Fibroblast of villous mesenchyme (primary cell): Measurements from ENCODE around the gene DNAJC8. TPM values are rescaled to one million over a fixed set of nuclear protein-coding genes. Genes with fewer than 3 reads are reported as not detected.

Experiments used
- DNase-seq: peaks from one replicate; pipeline ENCODE4 v3.0.0-alpha.2; 2010; ENCODE audit warnings: low read depth
- H3K4me3 ChIP-seq: 2 replicates; pipeline ENCODE4 v1.5.1; 2011; ENCODE audit warnings: low read depth, mild to moderate bottlenecking, low read length
- total RNA-seq: library from RNA; depleted of rRNA; stranded (reverse); fragments of >200 nt; gene quantifications from 2 replicates; pipeline ENCODE4 v1.2.3, GENCODE V29; 2012
- TF ChIP-seq, protein P1 (sequence below): IDR thresholded peaks from 2 replicates; pipeline ENCODE4 v1.5.1; 2012; ENCODE audit warnings: low read depth, mild to moderate bottlenecking, low read length; ENCODE audit not compliant: insufficient read depth

DNAJC8 gene
- total RNA-seq, 1 donor: 81.6 TPM

DNA sequence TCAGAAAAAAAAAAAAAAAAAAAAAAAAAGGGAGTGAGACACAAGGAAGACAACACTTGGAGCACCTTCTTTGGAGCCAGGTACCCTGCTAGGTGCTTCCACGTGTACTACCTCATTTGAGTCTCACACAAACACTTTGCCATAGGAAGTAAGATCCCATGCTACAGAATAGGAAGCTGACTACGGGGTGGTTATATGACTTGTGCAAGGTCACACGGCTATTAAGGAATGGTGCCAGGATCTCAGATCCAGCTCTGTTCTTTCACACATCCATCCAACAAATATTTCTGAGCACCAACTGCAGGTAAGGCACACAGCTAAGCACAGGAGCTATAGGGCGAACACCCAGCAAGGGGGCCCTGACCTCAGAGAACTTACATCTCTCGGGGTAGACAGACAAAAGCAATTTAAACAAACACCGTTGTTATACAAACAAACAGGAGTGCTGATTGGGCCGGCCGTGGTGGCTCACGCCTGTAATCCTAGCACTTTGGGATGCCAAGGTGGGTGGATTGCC lies 78.7 kb downstream of the DNAJC8 start:
- TF ChIP-seq, protein P1, sequence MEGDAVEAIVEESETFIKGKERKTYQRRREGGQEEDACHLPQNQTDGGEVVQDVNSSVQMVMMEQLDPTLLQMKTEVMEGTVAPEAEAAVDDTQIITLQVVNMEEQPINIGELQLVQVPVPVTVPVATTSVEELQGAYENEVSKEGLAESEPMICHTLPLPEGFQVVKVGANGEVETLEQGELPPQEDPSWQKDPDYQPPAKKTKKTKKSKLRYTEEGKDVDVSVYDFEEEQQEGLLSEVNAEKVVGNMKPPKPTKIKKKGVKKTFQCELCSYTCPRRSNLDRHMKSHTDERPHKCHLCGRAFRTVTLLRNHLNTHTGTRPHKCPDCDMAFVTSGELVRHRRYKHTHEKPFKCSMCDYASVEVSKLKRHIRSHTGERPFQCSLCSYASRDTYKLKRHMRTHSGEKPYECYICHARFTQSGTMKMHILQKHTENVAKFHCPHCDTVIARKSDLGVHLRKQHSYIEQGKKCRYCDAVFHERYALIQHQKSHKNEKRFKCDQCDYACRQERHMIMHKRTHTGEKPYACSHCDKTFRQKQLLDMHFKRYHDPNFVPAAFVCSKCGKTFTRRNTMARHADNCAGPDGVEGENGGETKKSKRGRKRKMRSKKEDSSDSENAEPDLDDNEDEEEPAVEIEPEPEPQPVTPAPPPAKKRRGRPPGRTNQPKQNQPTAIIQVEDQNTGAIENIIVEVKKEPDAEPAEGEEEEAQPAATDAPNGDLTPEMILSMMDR: no peak
- DNase-seq: no peak
- H3K4me3 ChIP-seq: no peak overlapping the region

Other genes starting within 250 kb of the DNAJC8 start
- gene EYA3, start 144.4 kb downstream of the DNAJC8 start, total RNA-seq: 13.9 and 26.3 TPM in 2 replicates
- under 0.01 TPM in 2 replicates for gene PTAFR, start 56.3 kb downstream of the DNAJC8 start, total RNA-seq
- 89.4 and 101 TPM in 2 replicates for gene ATP5IF1, start 3.1 kb upstream of the DNAJC8 start, total RNA-seq
- 13.4 and 39.9 TPM in 2 replicates for gene SESN2, start 26.5 kb upstream of the DNAJC8 start, total RNA-seq
- gene MED18, start 96.0 kb upstream of the DNAJC8 start, total RNA-seq: 14.5 and 20.3 TPM in 2 replicates
- gene PHACTR4, start 136.7 kb upstream of the DNAJC8 start, total RNA-seq: 11.6 and 12.1 TPM in 2 replicates